ENCODE results near the gene MAEA. TPM values are rescaled to one million over a fixed set of nuclear protein-coding genes. Genes with fewer than 3 reads are reported as not detected.

Gene MAEA
- total and polyA plus RNA-seq, 11 donors = 38.1 to 57.2 (median 45.1) TPM

DNA sequence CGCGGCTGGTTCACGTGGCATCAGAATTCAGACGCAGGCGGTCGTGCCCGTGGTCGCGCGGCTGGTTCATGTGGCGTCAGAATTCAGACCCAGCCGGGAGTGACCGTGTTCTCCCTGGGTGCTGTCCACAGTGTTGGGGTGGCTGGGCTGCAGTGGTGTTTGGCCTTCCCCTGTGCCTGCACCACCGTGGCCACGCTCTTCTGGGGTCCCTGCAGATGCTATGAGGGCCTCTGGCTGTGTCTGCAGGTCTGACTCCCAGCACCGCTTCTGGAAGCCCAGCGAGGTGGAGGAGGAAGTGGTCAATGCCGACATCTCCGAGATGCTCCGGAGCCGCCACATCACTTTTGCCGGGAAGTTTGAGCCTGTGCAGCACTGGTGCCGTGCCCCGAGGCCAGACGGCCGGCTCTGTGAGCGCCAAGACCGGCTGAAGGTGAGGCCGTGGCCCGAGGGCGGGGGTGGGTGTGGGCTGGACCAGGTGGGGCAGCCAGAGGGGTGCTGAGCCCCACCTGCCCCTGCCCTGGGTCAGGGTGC is 90.2 kb downstream of the MAEA start:
- 89 to 96% (median 92%) methylated on average over 17 to 28 of the region's 31 CpGs for WGBS, 4 donors
- DNase-seq = peak in 3 of 5 donors; percentile 7 to 48 (median 13)
- Histone ChIP-seq H3K27ac (no peak overlapping the region), H3K4me1 (no peaks in the 10 kb centered on the region), H3K4me3 (no peak overlapping the region), H3K27me3 (no peaks in the 10 kb centered on the region), H3K36me3 (peaks cover 0 to 49% (median 14%) of the 10 kb centered on the region in 9 donors), H3K9me3 (no peaks in the 10 kb centered on the region)
- no peak for TF ChIP-seq POLR2A (IDR thresholded peaks at IDR 0.05)
- no peak for TF ChIP-seq CTCF (IDR thresholded peaks at IDR 0.05)
- intact Hi-C loops (cut with DNase I) = no loop called here
- ATAC-seq = no peak

DNA sequence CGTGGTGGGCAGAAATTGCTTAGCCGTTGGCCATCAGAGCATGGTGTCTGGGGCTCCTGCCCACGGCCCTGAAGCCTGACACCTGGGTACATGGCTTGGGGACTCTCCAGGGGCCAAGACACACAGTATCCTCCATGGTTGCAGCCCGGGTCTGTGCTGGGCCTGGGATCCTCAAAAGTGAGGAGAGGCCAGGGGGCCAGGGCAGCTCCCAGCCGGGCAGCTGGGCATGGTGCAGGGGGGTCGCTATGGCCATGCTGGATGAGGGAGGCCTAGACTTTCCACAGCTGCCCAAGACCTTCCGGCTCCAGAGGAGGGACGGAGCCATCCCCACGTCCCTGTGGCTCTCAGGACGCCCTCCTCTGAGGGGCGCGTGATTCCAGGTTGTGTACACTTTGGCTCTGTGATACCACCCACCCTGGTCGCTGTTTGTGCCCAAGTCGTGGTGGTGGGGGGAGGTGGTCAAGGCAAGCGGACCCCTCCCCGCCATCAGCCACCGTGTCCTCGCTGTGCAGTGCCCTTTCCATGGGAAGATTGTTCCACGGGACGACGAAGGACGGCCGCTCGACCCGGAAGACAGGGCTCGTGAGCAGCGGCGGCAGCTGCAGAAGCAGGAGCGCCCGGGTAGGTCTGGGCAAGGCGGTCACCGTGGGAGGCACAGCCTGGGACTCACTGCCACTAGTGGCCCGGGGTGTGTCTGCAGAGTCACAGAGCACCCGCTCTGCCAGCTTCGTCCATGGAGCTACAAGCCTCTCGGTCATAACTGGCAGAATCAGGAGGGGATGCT is 90.9 kb downstream of the MAEA start:
- ATAC-seq (no peak), DNase-seq (peak in 3 of 5 donors; percentile 15 to 61 (median 18))
- Histone ChIP-seq H3K36me3 (peaks cover 0 to 51% (median 12%) of the 10 kb centered on the region in 9 donors), H3K27me3 (no peaks in the 10 kb centered on the region), H3K4me1 (no peaks in the 10 kb centered on the region), H3K27ac (no peak overlapping the region), H3K4me3 (no peak overlapping the region), H3K9me3 (no peaks in the 10 kb centered on the region)
- TF ChIP-seq POLR2A (IDR thresholded peaks at IDR 0.05) (no peak), CTCF (IDR thresholded peaks at IDR 0.05) (no peak)
- intact Hi-C loops (cut with DNase I) = no loop called here
- 90 to 94% (median 92%) methylated on average over 28 to 36 of the region's 36 CpGs for WGBS, 4 donors

DNA sequence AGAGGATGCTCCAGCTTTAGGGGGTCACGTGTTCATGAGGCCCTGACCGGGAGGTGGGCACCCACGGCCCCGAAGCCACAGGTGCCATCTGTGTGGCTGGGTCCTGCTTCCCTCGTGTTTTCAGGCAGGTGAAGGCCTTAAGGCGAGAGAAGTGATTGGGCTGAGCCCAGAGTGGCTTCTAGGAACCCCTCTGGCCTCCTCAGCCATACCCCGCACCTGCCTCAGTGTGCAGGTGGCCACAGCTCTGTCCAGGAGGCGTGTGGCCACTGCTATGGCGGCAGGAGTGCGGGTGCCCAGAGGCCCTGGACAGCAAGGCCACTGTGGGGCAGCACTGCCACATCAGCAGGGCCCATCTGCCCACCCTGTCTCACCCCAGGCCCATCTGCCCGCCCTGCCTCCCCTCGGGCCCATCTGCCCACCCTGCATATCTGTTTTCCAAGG is 91.5 kb downstream of the MAEA start:
- Histone ChIP-seq H3K9me3 (no peaks in the 10 kb centered on the region), H3K27me3 (no peaks in the 10 kb centered on the region), H3K4me1 (no peaks in the 10 kb centered on the region), H3K27ac (no peak overlapping the region), H3K4me3 (no peak overlapping the region), H3K36me3 (peaks cover 0 to 52% (median 17%) of the 10 kb centered on the region in 9 donors)
- intact Hi-C loops (cut with DNase I) = no loop called here
- WGBS, 4 donors = 89 to 98% (median 94%) methylated on average over 9 to 12 of the region's 12 CpGs
- ATAC-seq = no peak
- DNase-seq = peak in 2 of 5 donors; percentile 12 to 40
- no peak for TF ChIP-seq CTCF (IDR thresholded peaks at IDR 0.05)
- no peak for TF ChIP-seq POLR2A (IDR thresholded peaks at IDR 0.05)

- H3K4me1 ChIP-seq = no peaks in the 10 kb centered on the region
- no peaks in the 10 kb centered on the region for H3K27me3 ChIP-seq
- H3K4me3 ChIP-seq = no peak overlapping the region
- WGBS, 4 donors = 94 to 96% (median 96%) methylated on average over 24 of the region's 24 CpGs
- DNase-seq = peak in 3 of 5 donors; percentile 16 to 31 (median 20)
- H3K9me3 ChIP-seq = no peaks in the 10 kb centered on the region
- intact Hi-C loops (cut with DNase I) = no loop called here
- peaks cover 0 to 50% (median 24%) of the 10 kb centered on the region in 9 donors for H3K36me3 ChIP-seq
- no peak for TF ChIP-seq CTCF (IDR thresholded peaks at IDR 0.05)
- TF ChIP-seq POLR2A (IDR thresholded peaks at IDR 0.05) = no peak
- ATAC-seq = no peak
- H3K27ac ChIP-seq = no peak overlapping the region
Measured at GRCh38 chr4:1381944-1382541, 92.4 kb downstream of the MAEA start.
